Activated CD4-positive, alpha-beta T cell treated with anti-CD3 and anti-CD28 coated beads for 4 hours (primary cell): ENCODE data around the gene ROM1.
"Not testable (repeated sequence)": the region's sequence is repeated elsewhere in the genome, so short reads cannot be mapped to it uniquely, and the experiment has no call there.

ENCODE experiments used
- DNase-seq, 2 donors: peaks; one replicate each; pipeline ENCODE4 v3.0.0-alpha.2; 2020

ROM1 gene, protein sequence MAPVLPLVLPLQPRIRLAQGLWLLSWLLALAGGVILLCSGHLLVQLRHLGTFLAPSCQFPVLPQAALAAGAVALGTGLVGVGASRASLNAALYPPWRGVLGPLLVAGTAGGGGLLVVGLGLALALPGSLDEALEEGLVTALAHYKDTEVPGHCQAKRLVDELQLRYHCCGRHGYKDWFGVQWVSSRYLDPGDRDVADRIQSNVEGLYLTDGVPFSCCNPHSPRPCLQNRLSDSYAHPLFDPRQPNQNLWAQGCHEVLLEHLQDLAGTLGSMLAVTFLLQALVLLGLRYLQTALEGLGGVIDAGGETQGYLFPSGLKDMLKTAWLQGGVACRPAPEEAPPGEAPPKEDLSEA

DNA sequence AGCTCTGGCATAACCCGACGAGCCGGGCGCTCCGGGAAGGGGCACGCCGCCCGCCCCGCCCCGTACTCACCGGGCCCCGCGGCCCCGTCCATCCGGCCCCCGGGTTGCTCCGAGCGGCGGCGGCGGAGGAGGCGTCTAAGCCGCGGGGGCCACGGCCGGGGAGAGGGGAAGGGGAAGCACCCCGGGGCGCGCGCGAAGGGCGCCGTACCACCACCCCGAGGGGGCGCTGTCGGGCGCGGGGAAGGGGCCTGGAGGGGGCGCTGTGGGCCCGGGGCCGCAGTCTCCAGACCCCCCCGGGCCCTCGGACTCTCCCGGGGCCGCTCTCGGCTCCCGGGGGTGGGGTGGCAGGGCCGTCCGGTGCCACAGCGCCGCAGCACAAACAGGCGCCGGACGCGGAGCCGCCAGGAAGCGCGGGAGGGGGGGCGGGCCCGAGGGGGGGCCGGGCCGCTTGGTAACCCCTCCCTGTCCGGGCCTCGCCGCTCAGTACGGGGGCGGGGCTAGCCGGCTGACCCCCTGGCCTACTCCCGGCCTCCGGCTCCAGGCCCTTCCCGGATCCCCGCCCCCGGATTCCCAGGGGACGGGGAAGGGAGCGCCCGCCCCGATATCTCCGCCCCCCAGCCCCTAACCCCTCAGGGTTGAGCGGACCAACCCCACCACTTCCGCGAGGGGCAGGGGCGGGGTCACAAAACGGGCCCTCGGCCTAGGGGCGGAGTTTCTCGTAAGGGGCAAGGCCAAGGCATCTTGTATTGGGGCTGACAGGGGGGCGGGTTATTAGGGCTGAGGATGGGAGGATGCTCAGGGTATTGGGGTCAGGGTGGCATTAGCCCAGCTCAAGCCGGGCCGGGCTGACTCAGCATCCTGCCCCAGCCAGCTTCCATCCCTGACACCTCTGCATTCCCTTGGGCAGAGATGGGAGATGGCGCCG lies at the start of gene ROM1, which contains the start of gene EML3:
Gene ROM1 (plus strand): TSS at position 892 of the 925 bp plus-strand sequence. CDS start 25 bp downstream, at position 917.
Gene EML3 (minus strand): TSS at position 410 of the 925 bp plus-strand sequence. CDS start 318 bp downstream, at position 92.
- peak; percentile 89 to 92 for DNase-seq

DNA sequence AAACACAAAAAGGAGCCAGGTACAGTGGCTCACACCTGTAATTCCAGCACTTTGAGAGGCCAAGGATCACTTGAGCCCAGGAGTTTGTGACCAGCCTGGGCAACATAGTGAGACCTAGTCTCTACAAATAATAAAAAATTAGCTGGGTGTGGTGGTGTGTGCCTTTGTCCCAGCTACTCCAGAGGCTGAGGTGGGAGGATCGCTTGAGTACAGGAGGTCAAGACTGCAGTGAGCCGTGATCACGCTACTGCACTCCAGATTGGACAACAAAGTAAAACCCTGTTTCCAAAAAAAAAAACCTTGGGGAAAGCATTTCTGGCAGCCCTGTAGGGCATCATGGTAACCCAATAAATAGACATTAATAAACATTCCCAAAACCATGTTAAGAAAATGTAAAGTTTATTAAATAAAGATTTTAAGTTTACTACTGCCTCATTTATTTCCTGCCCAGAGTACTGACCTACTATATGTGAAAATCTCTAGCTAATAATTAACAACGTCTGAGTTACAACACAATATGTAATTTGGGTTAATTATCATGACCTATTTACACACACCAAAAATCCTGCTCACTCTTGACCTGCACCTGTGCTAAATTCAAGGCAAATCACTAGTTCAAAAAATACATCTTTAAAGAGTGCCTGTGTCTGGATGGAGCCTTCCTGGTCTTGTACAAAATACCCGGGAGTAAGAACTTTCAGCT lies 47.8 kb upstream of the ROM1 start:
- DNase-seq: no peak

DNA sequence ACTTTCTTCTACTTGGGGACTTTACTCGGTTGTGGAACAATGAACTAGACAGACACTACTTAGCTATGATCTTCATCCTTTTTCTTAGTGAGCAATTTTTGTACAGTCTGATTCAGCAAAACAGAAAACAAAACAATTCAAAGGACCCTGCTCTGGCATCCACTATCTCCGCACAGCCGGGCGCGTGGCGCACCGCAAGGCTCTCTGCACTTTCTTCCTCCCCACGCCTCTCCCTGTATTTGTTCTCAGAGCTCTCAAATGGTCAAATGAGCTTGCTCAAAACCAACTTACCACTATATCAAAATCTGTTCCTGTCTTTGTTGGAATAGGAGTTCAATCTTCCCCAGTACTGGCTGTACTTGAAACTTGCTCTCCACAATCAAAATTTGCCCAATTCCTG lies 46.8 kb upstream of the ROM1 start:
- no peak for DNase-seq

DNA sequence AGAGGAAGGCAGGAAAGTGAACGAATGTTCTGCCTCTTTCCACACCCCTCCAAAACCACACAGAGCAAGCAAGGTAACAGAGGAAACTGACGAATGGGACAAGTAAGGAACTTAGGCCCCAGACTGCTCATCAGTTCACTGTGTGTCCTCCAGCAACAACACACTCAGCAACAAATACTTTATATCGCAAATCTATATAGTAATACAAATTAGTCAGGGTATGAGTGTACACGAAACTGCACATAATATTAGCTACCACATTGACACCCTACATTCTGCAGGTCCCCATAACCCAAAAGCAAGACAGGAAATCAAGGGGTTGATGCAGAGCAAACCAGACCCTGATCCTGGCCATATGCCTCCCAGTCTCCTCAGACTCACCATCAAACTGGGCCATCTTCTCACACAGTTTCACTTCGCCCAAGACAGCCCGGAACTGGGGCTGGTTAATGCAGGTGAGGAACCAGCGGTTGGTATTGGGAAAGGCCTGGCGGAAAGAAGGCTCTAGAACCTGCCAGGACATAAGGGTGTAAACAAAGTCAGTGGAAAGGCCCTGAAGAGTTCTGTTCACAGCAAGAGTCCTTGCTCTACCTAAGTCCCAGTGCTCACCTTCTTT lies 45.9 kb upstream of the ROM1 start:
- no peak for DNase-seq

DNA sequence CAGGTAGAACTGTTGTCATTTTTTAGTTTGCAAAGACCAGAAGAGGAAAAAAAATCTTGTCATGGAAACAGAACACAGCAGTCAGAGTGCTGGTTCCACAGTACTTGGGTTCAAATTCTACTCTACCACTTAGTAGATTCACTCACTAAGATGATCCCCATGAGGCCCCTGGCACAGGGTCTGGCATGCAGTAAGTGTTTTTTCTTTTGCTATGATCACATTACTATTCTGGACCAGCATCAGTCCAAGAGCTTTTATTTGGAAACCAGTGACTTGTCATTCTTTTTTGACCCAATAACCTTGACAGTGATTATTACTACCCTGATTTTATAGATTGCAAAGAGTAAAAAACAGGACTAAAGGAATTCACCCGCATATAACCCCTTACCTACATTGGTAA lies 43.4 kb upstream of the ROM1 start:
- DNase-seq: no peak

DNA sequence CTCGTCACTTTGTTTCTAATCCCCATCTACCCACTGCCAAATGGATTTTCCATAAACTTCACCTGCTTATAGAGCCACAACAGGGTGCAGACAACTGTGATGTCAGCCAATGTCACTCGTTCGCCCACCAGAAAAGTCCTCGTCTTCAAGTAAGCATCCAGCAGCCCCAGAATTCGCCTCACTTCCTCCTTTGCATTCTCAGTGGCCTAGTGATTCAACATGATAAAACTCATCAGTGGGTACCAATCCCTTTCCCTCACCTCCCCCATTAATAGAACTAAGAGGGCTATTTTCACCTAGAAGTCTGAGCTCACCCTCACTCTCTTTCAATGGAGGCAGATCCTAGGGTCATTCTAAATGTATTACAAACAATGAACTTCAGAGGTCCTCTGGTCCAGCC lies 42.2 kb upstream of the ROM1 start:
- DNase-seq: not testable (repeated sequence)

DNA sequence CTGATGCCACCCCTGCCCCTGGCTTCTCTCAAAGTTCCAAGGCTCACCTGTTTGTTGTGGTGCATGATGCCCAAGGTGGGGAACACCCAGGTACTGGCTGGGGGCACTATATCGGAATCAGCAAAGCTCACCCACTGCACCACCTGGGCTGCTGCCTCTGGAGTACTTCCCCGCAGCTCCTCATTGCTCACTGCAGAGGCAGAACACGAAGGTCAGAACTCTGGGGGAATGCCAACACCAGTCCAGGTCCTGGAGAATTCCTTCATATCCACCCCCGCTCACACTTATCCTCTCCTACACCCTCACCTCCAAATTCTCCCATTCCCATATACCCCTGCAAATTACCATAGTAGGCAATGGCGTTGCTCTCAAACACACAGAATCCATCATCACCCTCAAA lies 41.6 kb upstream of the ROM1 start:
- DNase-seq: not testable (repeated sequence)

DNA sequence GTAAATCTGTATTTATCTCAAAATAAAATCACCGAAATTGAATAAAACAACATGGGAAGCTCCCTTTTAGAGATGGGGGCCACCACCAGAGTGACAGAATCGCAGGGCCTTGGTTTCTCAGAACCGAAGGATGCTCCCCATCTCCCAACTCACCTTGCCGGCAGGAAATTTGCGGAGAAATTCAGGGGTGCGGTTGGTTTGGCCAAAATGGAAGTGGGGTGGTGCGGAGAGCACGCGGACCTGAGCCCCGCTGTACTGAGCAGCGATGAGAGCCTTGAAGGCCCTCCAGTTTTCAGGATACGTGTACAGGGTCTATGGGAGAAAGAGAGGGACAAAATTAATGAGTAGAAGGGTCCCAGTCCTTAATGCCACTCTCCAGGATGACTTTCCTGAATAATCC lies 40.6 kb upstream of the ROM1 start:
- no peak for DNase-seq

DNA sequence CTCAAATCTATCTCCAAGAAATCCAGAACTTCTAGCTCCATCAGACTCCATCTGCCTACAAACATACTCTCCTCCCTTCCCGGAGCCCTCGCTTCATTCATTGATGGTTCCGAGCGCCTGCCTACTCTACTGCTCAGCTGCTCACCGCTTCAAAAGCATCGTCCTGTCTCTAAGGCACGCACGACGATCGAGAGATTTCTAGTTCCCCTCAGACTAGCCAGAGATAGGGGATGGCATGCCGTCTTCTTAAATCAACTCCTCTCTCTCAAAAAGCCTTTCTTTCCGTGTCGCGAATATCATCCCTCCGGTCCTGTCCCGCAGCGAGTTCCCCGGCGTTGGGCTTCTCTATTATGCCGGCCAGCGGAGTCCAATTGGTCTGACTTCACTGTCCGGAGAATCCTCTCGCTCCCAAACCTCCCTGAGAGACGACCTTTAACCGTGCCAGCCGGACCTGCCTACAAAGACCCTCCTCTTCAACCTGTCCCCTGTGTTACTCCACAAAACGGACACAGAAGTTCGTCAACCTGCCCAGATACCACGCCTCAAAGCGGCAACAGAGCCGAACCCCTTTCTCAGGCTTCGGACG lies 40.0 kb upstream of the ROM1 start:
- no peak for DNase-seq

DNA sequence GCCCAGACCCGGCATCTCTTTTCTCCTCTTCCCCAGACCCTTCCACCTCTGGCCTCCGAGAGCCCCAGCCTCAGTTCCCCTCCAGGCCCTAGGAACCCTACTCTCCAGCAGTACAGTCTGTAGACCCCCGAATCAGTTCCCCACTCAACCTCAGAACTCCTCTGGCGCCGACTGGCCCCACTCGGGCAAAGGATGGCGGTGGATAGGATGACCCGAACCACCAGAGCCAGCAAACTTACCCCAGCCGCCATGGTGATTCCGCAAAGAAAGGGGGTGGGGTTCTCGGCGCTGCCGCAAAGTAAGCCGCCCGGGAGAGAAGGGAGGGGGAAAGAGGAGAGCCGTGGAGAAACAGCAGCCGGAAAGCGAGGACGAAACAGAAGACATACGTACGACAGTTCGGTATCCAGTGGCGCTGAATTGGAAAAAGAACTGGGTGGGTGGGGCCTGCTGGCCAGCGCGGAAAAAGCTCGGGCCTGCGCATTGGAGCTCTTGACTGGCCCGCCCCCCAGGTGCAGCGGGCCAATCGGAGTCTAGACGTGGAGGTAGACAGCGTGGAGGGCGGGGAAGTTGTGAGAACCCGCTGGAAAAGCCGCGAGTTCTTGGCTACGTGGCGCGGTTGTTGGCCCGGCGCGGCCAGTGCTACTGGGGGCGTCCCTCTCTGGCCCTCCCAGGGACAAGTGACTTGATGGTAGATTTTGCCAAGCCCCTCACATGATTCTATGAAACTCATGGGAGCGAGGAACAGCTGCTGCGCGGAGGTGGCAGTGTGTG lies 39.3 kb upstream of the ROM1 start, which contains the start of gene EEF1G:
Gene EEF1G (minus strand): TSS at position 300 of the 771 bp plus-strand sequence. CDS start 49 bp downstream, at position 251.
- peak; percentile 97 to 98 for DNase-seq

DNA sequence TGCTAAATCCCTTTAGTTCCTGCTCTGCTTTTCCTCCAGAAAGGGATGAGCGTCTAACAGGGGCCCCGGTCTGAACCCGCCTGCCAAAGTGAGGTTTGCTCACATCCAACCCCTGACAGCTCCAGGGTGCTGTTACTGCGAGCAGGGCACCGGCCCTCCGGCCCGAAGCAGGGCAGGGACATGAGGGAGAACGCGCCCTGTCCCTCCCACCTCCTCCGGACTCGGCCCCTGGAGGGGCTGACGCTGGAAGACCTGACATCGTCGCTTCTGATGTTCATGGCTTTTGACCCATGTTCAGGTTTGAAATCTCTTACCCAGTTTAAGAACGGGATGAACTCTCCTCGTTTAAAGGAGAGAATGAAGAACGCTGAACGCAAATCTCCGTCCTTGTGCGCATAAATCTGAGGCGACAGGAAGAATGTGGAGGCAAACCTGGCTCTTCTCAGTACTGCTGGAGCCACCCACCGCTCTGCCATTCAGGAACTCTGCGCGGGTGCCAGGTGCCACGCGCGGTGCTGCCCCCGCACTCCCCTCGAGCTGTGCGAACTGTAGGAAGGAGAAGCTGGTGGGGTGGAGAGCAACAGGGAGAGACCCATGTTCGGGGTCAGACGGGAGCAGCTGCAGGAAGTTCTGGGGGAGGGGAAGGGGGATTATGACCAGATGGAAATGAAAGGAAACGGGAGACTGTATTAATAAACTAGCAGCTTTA lies 38.5 kb upstream of the ROM1 start:
- no peak for DNase-seq

DNA sequence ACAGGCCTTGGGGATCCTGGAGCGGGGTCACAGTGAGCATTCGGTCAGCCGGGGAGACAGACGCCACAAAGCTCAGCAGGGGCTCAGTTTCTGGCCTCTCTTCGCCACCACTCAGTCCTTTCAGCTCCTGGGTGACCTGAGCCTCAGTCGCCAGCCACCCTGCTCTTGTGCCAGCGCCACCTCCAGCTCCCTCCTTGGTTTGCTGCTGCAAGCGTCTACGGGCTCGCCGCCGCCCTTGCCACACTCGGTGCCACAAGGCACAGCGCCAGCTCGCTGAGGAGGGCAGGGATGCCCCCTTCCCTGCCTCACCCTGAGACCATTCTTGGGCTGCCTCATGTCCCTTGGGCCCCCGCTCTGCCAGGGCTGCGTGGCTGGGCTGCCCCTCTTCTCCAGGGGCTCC lies 37.9 kb upstream of the ROM1 start:
- DNase-seq: no peak

DNA sequence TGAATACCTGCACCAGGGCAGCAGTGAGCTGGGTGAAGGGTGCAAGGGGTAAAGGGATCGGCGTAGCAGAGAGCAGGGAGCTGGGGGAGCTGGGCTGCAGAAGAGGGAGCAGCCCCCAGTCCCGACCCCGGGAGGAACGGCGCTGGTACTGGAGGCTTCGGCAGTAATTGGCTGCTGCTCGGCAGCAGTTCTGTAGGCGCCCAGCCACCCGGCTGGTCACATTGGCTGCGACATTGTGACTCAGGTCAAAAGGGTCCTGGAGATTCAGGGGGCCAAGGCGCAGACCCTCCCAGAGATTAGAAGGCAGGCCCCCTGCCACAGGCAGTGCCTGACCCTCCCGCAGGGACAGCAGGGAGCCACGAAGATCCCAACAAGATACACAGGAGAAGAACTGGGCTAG lies 37.2 kb upstream of the ROM1 start:
- no peak for DNase-seq

DNA sequence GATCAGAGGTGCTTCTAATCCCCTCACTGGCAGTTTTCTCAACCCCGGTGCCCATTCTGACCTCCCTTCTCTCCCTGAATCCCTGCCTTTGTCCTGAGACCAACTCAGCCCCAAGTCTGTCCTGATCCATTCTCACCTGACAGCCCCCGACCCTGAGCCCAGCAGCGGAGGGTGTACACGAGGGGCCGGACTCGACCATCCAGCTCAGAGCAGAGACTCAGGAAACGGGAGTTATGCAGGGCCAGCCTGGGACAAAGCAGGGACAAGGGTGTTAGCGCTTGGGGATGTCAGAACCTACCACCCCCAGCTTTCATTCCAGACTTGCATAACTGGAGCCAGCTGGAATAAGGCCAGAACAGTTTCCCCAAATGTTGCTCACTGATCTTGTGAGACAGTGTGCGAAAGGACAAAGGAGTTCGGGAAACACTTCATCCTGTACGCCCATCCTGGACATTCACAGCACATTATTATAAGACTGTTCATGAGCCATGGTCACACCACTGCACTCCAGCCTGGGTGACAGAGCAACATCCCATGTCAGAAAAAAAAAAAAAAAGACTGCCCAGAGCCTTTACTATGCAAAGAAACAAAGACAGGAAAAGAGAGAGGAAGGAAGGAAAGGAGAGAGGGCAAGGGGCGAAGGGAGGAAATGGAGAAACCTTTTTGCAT lies 35.9 kb upstream of the ROM1 start:
- no peak for DNase-seq

DNA sequence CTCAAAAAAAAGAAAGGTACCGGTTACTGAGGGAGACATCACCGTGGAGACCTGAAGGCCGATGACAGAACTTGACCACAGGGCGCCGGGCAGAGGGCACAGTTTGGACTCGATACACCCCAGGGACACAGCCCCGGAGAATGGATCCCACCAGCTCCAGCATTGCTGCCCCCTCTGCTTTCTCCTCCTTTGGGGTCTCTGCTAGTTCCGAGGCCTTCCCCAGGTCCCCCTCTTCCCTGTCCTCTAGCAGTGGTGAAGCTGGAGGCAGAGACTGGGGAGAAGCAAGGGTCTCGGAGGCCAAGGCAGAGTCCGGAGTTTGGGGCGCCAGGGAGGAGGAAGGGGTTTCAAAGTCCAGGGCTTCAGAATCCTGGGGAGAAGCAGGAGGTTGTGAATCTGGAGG lies 34.5 kb upstream of the ROM1 start:
- DNase-seq: no peak

DNA sequence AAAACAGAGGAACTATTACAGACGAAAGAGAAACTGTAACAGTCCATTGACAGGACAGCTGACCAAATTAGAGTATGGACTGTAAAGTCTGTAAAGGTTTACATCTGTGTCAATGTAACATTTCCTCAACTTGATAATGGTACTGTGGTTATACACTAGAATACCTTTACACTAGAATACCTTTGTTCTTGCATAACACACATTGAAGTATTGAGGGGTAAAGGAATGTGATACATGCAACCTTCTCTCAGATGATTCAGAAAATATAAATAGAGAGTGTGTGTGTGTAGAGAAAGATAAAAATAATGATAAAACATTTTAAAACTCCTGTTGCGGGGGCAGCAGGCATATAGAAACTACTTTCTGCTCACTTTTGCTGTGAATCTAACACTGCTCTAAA lies 33.8 kb upstream of the ROM1 start:
- DNase-seq: no peak

DNA sequence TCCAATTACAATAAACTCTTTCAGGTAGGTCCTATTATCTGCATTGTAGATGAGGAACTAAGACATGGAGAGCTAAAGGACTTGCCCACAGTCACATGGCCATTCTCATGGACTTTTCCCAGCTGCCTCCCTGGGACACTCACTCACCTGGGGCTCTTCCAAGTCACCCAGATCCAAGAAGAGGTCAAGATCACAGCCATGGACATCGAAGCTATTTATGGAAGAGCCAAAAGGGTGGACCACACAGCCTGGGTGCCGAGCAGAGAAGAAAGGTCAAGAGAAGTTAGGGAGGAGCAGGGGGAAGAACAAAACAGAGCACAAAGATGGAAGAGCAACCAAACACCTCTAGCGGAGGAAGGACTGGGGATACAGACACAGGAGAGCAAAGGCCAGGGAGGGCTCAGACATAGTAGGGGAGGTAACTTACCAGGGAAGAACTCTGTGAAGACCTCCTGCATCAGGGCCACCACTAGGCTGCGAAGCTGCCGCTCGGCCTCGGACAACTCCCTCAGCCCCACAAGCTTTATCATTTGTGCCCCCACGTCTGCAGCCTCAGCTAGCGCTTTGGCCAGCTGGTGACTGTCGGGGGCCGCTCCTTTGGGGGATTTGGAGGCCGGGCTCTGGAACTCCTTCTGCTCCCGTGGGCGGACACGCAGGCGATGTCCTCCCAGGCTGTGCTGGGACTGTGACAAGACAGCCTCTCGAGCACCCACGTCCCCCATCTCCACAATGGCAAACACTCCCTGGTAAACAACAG lies 31.9 kb upstream of the ROM1 start:
- no peak for DNase-seq

DNA sequence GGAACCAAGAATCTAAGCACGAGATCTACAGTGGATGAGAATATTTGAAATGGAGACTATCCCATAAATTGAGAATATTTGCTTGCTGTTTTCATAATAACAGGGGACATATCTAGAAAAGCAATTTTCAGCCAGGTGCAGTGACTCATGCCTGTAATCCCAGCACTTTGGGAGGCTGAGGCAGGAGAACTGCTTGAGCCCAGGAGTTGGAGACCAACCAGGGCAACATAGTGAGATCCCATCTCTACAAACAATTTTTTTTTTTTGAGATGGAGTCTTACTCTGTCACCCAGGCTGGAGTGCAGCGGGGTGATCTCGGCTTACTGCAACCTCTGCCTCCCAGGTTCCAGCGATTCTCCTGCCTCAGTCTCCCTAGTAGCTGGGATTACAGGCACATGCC lies 31.3 kb upstream of the ROM1 start:
- not testable (repeated sequence) for DNase-seq

DNA sequence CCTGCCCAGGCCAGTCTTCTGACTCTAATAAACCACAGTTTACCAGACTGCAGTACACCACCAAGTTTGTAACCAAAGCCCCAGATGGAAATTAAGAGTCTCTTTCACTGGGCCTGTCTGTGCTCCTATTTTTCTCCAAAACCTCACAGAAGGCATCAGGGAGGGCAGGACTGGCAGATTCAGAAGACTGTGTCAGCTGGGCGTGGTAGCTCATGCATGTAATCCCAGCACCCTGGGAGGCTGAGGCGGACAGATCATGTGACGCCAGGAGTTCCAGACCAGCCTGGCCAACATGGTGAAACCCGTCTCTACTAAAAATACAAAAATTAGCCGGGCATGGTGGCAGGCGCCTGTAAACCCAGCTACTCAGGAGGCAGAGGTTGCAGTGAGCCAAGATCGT lies 27.7 kb upstream of the ROM1 start:
- DNase-seq: not testable (repeated sequence)
